KMS-11 (cell line): ENCODE measurements around the gene FFAR4.

Source experiments
- H2AFZ ChIP-seq: fragments of 200-600 bp; sonication (generic); 2 replicates; pipeline ENCODE4 v1.6.1; 2016; ENCODE audit warnings: antibody characterized with exemption, mixed run types, low read depth
- H3K27ac ChIP-seq: fragments of 200-600 bp; sonication (generic); 2 replicates; pipeline ENCODE4 v1.6.1; 2016; ENCODE audit warnings: mild to moderate bottlenecking, mixed run types
- H3K27me3 ChIP-seq: fragments of 200-600 bp; sonication (generic); 2 replicates; pipeline ENCODE4 v1.6.1; 2017; ENCODE audit warnings: mild to moderate bottlenecking, low read depth, mixed run types, moderate library complexity; ENCODE audit not compliant: insufficient read depth
- H3K36me3 ChIP-seq: fragments of 200-600 bp; sonication (generic); 2 replicates; pipeline ENCODE4 v1.6.1; 2017; ENCODE audit warnings: mild to moderate bottlenecking, mixed run types; ENCODE audit not compliant: insufficient read depth
- H3K4me1 ChIP-seq: fragments of 200-600 bp; sonication (generic); 2 replicates; pipeline ENCODE4 v1.6.1; 2016; ENCODE audit warnings: mild to moderate bottlenecking, low read depth, mixed run types; ENCODE audit not compliant: poor library complexity, severe bottlenecking
- H3K4me2 ChIP-seq: fragments of 200-600 bp; sonication (generic); 2 replicates; pipeline ENCODE4 v1.7.0; 2016; ENCODE audit warnings: mild to moderate bottlenecking, mixed run types
- H3K4me3 ChIP-seq: fragments of 200-600 bp; sonication (generic); IDR thresholded peaks from 2 replicates; pipeline ENCODE4 v1.6.1; 2017; ENCODE audit warnings: low read depth, low read length, mixed read lengths; ENCODE audit not compliant: insufficient read depth
- H3K79me2 ChIP-seq: fragments of 200-600 bp; sonication (generic); 2 replicates; pipeline ENCODE4 v1.6.1; 2016; ENCODE audit warnings: low read depth, mixed run types; ENCODE audit not compliant: insufficient read depth
- H3K9ac ChIP-seq: fragments of 200-600 bp; sonication (generic); 2 replicates; pipeline ENCODE4 v1.6.1; 2016; ENCODE audit warnings: mild to moderate bottlenecking, mixed run types
- H4K20me1 ChIP-seq: fragments of 200-600 bp; sonication (generic); 2 replicates; pipeline ENCODE4 v1.6.1; 2016; ENCODE audit warnings: mild to moderate bottlenecking, mixed run types; ENCODE audit not compliant: insufficient read depth
- CTCF ChIP-seq: fragments of 200-600 bp; sonication (generic); conservative IDR thresholded peaks from 2 replicates; pipeline ENCODE4 v1.6.1; 2017; ENCODE audit warnings: low read depth, mild to moderate bottlenecking, antibody characterized with exemption, low read length, moderate library complexity, mixed read lengths

Gene FFAR4

GRCh38 chr10:93584445-93584844 lies 18.0 kb downstream of the FFAR4 start:
- Histone ChIP-seq H3K27ac (no peak overlapping the region), H3K9ac (no peak overlapping the region), H3K4me3 (no peak overlapping the region), H3K36me3 (no peaks in the 10 kb centered on the region), H3K27me3 (no peaks in the 10 kb centered on the region), H3K79me2 (no peaks in the 10 kb centered on the region), H2AFZ (no peak overlapping the region), H4K20me1 (no peaks in the 10 kb centered on the region), H3K4me2 (no peak overlapping the region), H3K4me1 (no peaks in the 10 kb centered on the region)
- TF ChIP-seq CTCF, result no peak

- TF ChIP-seq CTCF, result no peak
- Histone ChIP-seq H3K4me2 (no peak overlapping the region), H3K27me3 (no peaks in the 10 kb centered on the region), H3K9ac (no peak overlapping the region), H2AFZ (no peak overlapping the region), H3K27ac (no peak overlapping the region), H3K79me2 (no peaks in the 10 kb centered on the region), H3K36me3 (no peaks in the 10 kb centered on the region), H3K4me1 (no peaks in the 10 kb centered on the region), H4K20me1 (no peaks in the 10 kb centered on the region), H3K4me3 (no peak overlapping the region)
Observed at GRCh38 chr10:93589648-93590562, 23.4 kb downstream of the FFAR4 start.

GRCh38 chr10:93590638-93591037 lies 24.2 kb downstream of the FFAR4 start:
- Histone ChIP-seq H3K9ac (no peak overlapping the region), H2AFZ (no peak overlapping the region), H3K36me3 (no peaks in the 10 kb centered on the region), H3K27ac (no peak overlapping the region), H3K4me1 (no peaks in the 10 kb centered on the region), H3K79me2 (no peaks in the 10 kb centered on the region), H3K27me3 (no peaks in the 10 kb centered on the region), H3K4me3 (no peak overlapping the region), H4K20me1 (no peaks in the 10 kb centered on the region), H3K4me2 (no peak overlapping the region)
- TF ChIP-seq CTCF, result no peak

GRCh38 chr10:93591065-93591808 lies 24.8 kb downstream of the FFAR4 start:
- Histone ChIP-seq H4K20me1 (no peaks in the 10 kb centered on the region), H3K4me1 (no peaks in the 10 kb centered on the region), H2AFZ (no peak overlapping the region), H3K9ac (no peak overlapping the region), H3K4me2 (no peak overlapping the region), H3K27me3 (no peaks in the 10 kb centered on the region), H3K27ac (no peak overlapping the region), H3K79me2 (no peaks in the 10 kb centered on the region), H3K4me3 (no peak overlapping the region), H3K36me3 (no peaks in the 10 kb centered on the region)
- no peak for TF ChIP-seq CTCF
